Liver (tissue), 9 donors: ENCODE measurements around the gene MROH9. TPM values are rescaled to one million over a fixed set of nuclear protein-coding genes. Genes with fewer than 3 reads are reported as not detected.

Source experiments
- DNase-seq: peaks from one replicate; pipeline ENCODE4 v3.0.0-alpha.2; 2017; ENCODE audit warnings: low spot score
- H3K27ac ChIP-seq, 2 donors: one replicate each; pipeline ENCODE4 v1.7.0; 2013; ENCODE audit warnings: inconsistent platforms in 2 of 2, low read length in 2 of 2, control low read depth in 1 of 2, low read depth in 1 of 2, mild to moderate bottlenecking in 1 of 2
- H3K27me3 ChIP-seq, 4 donors: one replicate each; pipeline versions ENCODE4 v1.6.1 to v1.7.0; 2013; ENCODE audit warnings: low read length in 3 of 4, inconsistent platforms in 1 of 4, mild to moderate bottlenecking in 1 of 4, moderate library complexity in 1 of 4; ENCODE audit not compliant: control insufficient read depth in 4 of 4, insufficient read depth in 4 of 4
- H3K36me3 ChIP-seq, 4 donors: one replicate each; pipeline versions ENCODE4 v1.6.1 to v1.7.0; 2013; ENCODE audit warnings: low read length in 3 of 4, mild to moderate bottlenecking in 3 of 4, low read depth in 1 of 4, moderate library complexity in 1 of 4; ENCODE audit not compliant: control insufficient read depth in 4 of 4, insufficient read depth in 3 of 4
- H3K4me1 ChIP-seq, 4 donors: one replicate each; pipeline versions ENCODE4 v1.6.1 to v1.7.0; 2013; ENCODE audit warnings: low read length in 3 of 4, mild to moderate bottlenecking in 3 of 4, moderate library complexity in 1 of 4; ENCODE audit not compliant: control insufficient read depth in 4 of 4, insufficient read depth in 4 of 4
- H3K4me3 ChIP-seq, 3 donors: one replicate each; pipeline versions ENCODE4 v1.6.1 to v1.7.0; 2013; ENCODE audit warnings: low read length in 3 of 3, control low read depth in 1 of 3, low read depth in 1 of 3, mild to moderate bottlenecking in 1 of 3
- H3K9ac ChIP-seq, 2 donors: one replicate each; pipeline ENCODE4 v1.7.0; 2013; ENCODE audit warnings: low read length in 2 of 2, mild to moderate bottlenecking in 2 of 2, moderate library complexity in 2 of 2, control low read depth in 1 of 2, low read depth in 1 of 2
- H3K9me3 ChIP-seq, 4 donors: one replicate each; pipeline versions ENCODE4 v1.6.1 to v1.7.0; 2013; ENCODE audit warnings: low read length in 3 of 4; ENCODE audit not compliant: control insufficient read depth in 4 of 4
- ATF3 ChIP-seq: IDR thresholded peaks from 2 replicates; pipeline ENCODE4 v1.6.1; 2016; ENCODE audit warnings: antibody characterized with exemption
- EGR1 ChIP-seq, 2 donors: IDR thresholded peaks; 2 replicates each; pipeline ENCODE4 v1.6.1; 2016 to 2018; ENCODE audit warnings: antibody characterized with exemption in 2 of 2, low read depth in 2 of 2
- FOXA1 ChIP-seq: IDR thresholded peaks from 2 replicates; pipeline ENCODE4 v1.6.1; 2016; ENCODE audit warnings: antibody characterized with exemption
- FOXA2 ChIP-seq: IDR thresholded peaks from 2 replicates; pipeline ENCODE4 v1.6.1; 2016; ENCODE audit warnings: antibody characterized with exemption
- GABPA ChIP-seq, 2 donors: IDR thresholded peaks in 1 of 2; conservative IDR thresholded peaks in 1 of 2; 2 replicates each; pipeline ENCODE4 v1.6.1; 2016; ENCODE audit warnings: antibody characterized with exemption in 2 of 2, mild to moderate bottlenecking in 1 of 2, moderate library complexity in 1 of 2
- HNF4A ChIP-seq, 2 donors: conservative IDR thresholded peaks; 2 replicates each; pipeline ENCODE4 v1.6.1; 2016; ENCODE audit warnings: antibody characterized with exemption in 2 of 2, mild to moderate bottlenecking in 2 of 2
- HNF4G ChIP-seq: IDR thresholded peaks from 2 replicates; pipeline ENCODE4 v1.6.1; 2016; ENCODE audit warnings: antibody characterized with exemption
- JUND ChIP-seq, 2 donors: IDR thresholded peaks; 2 replicates each; pipeline ENCODE4 v1.6.1; 2016; ENCODE audit warnings: antibody characterized with exemption in 2 of 2
- MAX ChIP-seq: IDR thresholded peaks from 2 replicates; pipeline ENCODE4 v1.6.1; 2016; ENCODE audit warnings: antibody characterized with exemption
- NR2F2 ChIP-seq: IDR thresholded peaks from 2 replicates; pipeline ENCODE4 v1.6.1; 2016; ENCODE audit warnings: antibody characterized with exemption
- RAD21 ChIP-seq, 2 donors: IDR thresholded peaks; 2 replicates each; pipeline ENCODE4 v1.6.1; 2016; ENCODE audit warnings: antibody characterized with exemption in 2 of 2, mild to moderate bottlenecking in 2 of 2
- REST ChIP-seq: IDR thresholded peaks from 2 replicates; pipeline ENCODE4 v1.6.1; 2016; ENCODE audit warnings: antibody characterized with exemption, mild to moderate bottlenecking
- RXRA ChIP-seq, 2 donors: IDR thresholded peaks; 2 replicates each; pipeline ENCODE4 v1.6.1; 2017 to 2018; ENCODE audit warnings: antibody characterized with exemption in 2 of 2, mild to moderate bottlenecking in 1 of 2
- SP1 ChIP-seq: IDR thresholded peaks from 2 replicates; pipeline ENCODE4 v1.6.1; 2018; ENCODE audit warnings: antibody characterized with exemption, mild to moderate bottlenecking
- TAF1 ChIP-seq: conservative IDR thresholded peaks from 2 replicates; pipeline ENCODE4 v1.6.1; 2016; ENCODE audit warnings: antibody characterized with exemption, mild to moderate bottlenecking
- YY1 ChIP-seq: IDR thresholded peaks from 2 replicates; pipeline ENCODE4 v1.6.1; 2016; ENCODE audit warnings: antibody characterized with exemption, mild to moderate bottlenecking
- ZBTB33 ChIP-seq: IDR thresholded peaks from 2 replicates; pipeline ENCODE4 v1.6.1; 2016; ENCODE audit warnings: antibody characterized with exemption
- WGBS: extraction: QIAGEN DNeasy Blood & Tissue Kit; methylation state at CpG from one replicate; pipeline ENCODE4 v1.1.7; 2013; 5-methylcytosine and 5-hydroxymethylcytosine counted together
- polyA plus RNA-seq, 2 donors: library from polyadenylated mRNA; stranded (reverse) in 1 of 2; unstranded in 1 of 2; fragments of 200-250 nt in 1 of 2; fragments of >200 nt in 1 of 2; fragmentation: Nextera tagmentation in 1 of 2; extraction: Ambion mirVana in 1 of 2; gene quantifications; one replicate each; pipeline versions ENCODE4 v1.2.1 to v1.2.3, GENCODE V29; 2013 to 2015
- total RNA-seq, 2 donors: library from RNA; depleted of rRNA; stranded (reverse); fragments of >200 nt; gene quantifications; one replicate each; pipeline ENCODE4 v1.2.3, GENCODE V29; 2014
- donor health status: healthy.
- donor health status: healthy.
- donor health status: healthy.
- donor health status: healthy.
- donor health status: healthy.

The MROH9 gene
- total and polyA plus RNA-seq, 4 donors = not detected

GRCh38 chr1:171084870-171085269 lies 149.5 kb downstream of the MROH9 start:
- no peak for TF ChIP-seq GABPA (IDR thresholded peaks at IDR 0.05 in 1 of 2, conservative IDR thresholded peaks at IDR 0.05 in 1 of 2)
- TF ChIP-seq JUND (IDR thresholded peaks at IDR 0.05) = no peak
- no peak for TF ChIP-seq NR2F2
- no peak for TF ChIP-seq MAX
- TF ChIP-seq YY1 = no peak
- no peak for TF ChIP-seq EGR1 (IDR thresholded peaks at IDR 0.05; ENCODE audit: low read depth in 2 of 2)
- no peak for TF ChIP-seq ZBTB33
- TF ChIP-seq HNF4G = no peak
- TF ChIP-seq ATF3 = peak; percentile 73
- TF ChIP-seq REST = no peak
- TF ChIP-seq RAD21 (IDR thresholded peaks at IDR 0.05) = no peak
- no peak for TF ChIP-seq TAF1
- TF ChIP-seq RXRA (IDR thresholded peaks at IDR 0.05) = peak in 1 of 2 donors; percentile 54
- TF ChIP-seq HNF4A (conservative IDR thresholded peaks at IDR 0.05) = peak; percentile 70 to 72
- TF ChIP-seq FOXA2 = no peak
- TF ChIP-seq FOXA1 = no peak
- peak; percentile 14 for TF ChIP-seq SP1
- no peak for DNase-seq
- H3K9ac ChIP-seq = no peak overlapping the region
- no peak overlapping the region for H3K27ac ChIP-seq
- H3K4me1 ChIP-seq = peaks cover 4 to 73% (median 67%) of the 10 kb centered on the region in 4 donors
- H3K27me3 ChIP-seq = no peaks in the 10 kb centered on the region
- no peak overlapping the region for H3K4me3 ChIP-seq
- H3K9me3 ChIP-seq = no peaks in the 10 kb centered on the region
- 43% methylated on average over 2 of the region's 2 CpGs for whole genome bisulfite sequencing
- no peaks in the 10 kb centered on the region for H3K36me3 ChIP-seq

GRCh38 chr1:171087896-171088295 lies 152.6 kb downstream of the MROH9 start:
- H3K9ac ChIP-seq = peak overlapping the region in 1 of 2 donors; percentile 72
- no peak overlapping the region for H3K4me3 ChIP-seq
- no peaks in the 10 kb centered on the region for H3K27me3 ChIP-seq
- H3K36me3 ChIP-seq = no peaks in the 10 kb centered on the region
- H3K4me1 ChIP-seq = peaks cover 5 to 59% (median 57%) of the 10 kb centered on the region in 4 donors
- DNase-seq = no peak
- H3K27ac ChIP-seq = peak overlapping the region in 1 of 2 donors; percentile 54
- no peaks in the 10 kb centered on the region for H3K9me3 ChIP-seq
- TF ChIP-seq ATF3 = no peak
- peak; percentile 14 to 92 for TF ChIP-seq JUND (IDR thresholded peaks at IDR 0.05)
- peak; percentile 95 to 99 for TF ChIP-seq HNF4A (conservative IDR thresholded peaks at IDR 0.05)
- TF ChIP-seq FOXA1 = peak; percentile 72
- TF ChIP-seq GABPA (IDR thresholded peaks at IDR 0.05 in 1 of 2, conservative IDR thresholded peaks at IDR 0.05 in 1 of 2) = no peak
- TF ChIP-seq EGR1 (IDR thresholded peaks at IDR 0.05; ENCODE audit: low read depth in 2 of 2) = peak in 1 of 2 donors; percentile 61
- peak; percentile 48 for TF ChIP-seq REST
- TF ChIP-seq ZBTB33 = peak; percentile 78
- peak; percentile 77 for TF ChIP-seq HNF4G
- TF ChIP-seq NR2F2 = no peak
- TF ChIP-seq MAX = peak; percentile 76
- TF ChIP-seq TAF1 = peak; percentile 50
- peak; percentile 58 for TF ChIP-seq FOXA2
- peak; percentile 77 for TF ChIP-seq SP1
- peak; percentile 66 for TF ChIP-seq YY1
